LHCN-M2 (cell line): ENCODE results near the gene ARMC9. TPM values are rescaled to one million over a fixed set of nuclear protein-coding genes. Genes with fewer than 3 reads are reported as not detected.

ENCODE experiments used
- DNase-seq: peaks from one replicate; pipeline ENCODE4 v3.0.0-alpha.2; 2012; ENCODE audit warnings: low read depth
- total RNA-seq: library from RNA; depleted of rRNA; stranded (reverse); fragments of >200 nt; gene quantifications from 2 replicates; pipeline ENCODE4 v1.2.3, GENCODE V29; 2014

ARMC9 gene
- total RNA-seq, 1 experiment from 2014 or later, result 39.8 TPM

GRCh38 chr2:231315896-231316295 lies 117.5 kb downstream of the ARMC9 start:
- no peak for DNase-seq

GRCh38 chr2:231317579-231317978 lies 119.1 kb downstream of the ARMC9 start:
- DNase-seq, result no peak

- no peak for DNase-seq
Observed at GRCh38 chr2:231318436-231318835, 120.0 kb downstream of the ARMC9 start.

- no peak for DNase-seq
Observed at GRCh38 chr2:231318954-231319353, 120.5 kb downstream of the ARMC9 start.

GRCh38 chr2:231319867-231320266 lies 121.4 kb downstream of the ARMC9 start:
- no peak for DNase-seq

GRCh38 chr2:231321021-231321420 lies 122.6 kb downstream of the ARMC9 start:
- DNase-seq, result no peak

- DNase-seq, result no peak
Observed at GRCh38 chr2:231321556-231322334, 123.3 kb downstream of the ARMC9 start.

- no peak for DNase-seq
Observed at GRCh38 chr2:231323316-231323715, 124.9 kb downstream of the ARMC9 start.

GRCh38 chr2:231325826-231326225 lies 127.4 kb downstream of the ARMC9 start:
- no peak for DNase-seq

- DNase-seq, result no peak
Observed at GRCh38 chr2:231326404-231326803, 128.0 kb downstream of the ARMC9 start.

- DNase-seq, result no peak
Observed at GRCh38 chr2:231330311-231330710, 131.9 kb downstream of the ARMC9 start.

GRCh38 chr2:231331533-231331932 lies 133.1 kb downstream of the ARMC9 start:
- no peak for DNase-seq

- DNase-seq, result no peak
Observed at GRCh38 chr2:231332388-231332787, 134.0 kb downstream of the ARMC9 start.

- DNase-seq, result no peak
Observed at GRCh38 chr2:231332872-231333500, 134.6 kb downstream of the ARMC9 start.

GRCh38 chr2:231334179-231334930 lies 135.9 kb downstream of the ARMC9 start:
- peak; percentile 62 for DNase-seq

- DNase-seq, result peak; percentile 39
Observed at GRCh38 chr2:231334981-231335380, 136.6 kb downstream of the ARMC9 start.

GRCh38 chr2:231335591-231335990 lies 137.2 kb downstream of the ARMC9 start:
- no peak for DNase-seq

GRCh38 chr2:231336236-231336635 lies 137.8 kb downstream of the ARMC9 start:
- no peak for DNase-seq

GRCh38 chr2:231336700-231337099 lies 138.3 kb downstream of the ARMC9 start:
- no peak for DNase-seq

GRCh38 chr2:231337807-231338759 lies 139.7 kb downstream of the ARMC9 start:
- no peak for DNase-seq

- no peak for DNase-seq
Observed at GRCh38 chr2:231339316-231339715, 140.9 kb downstream of the ARMC9 start.
